Astrocyte of the spinal cord (primary cell): ENCODE results near the gene COG4.

Source experiments
- DNase-seq: peaks from one replicate; pipeline ENCODE4 v3.0.0; 2011; ENCODE audit warnings: low read depth, low spot score
- H3K4me3 ChIP-seq: 2 replicates; pipeline ENCODE4 v1.5.1; 2011; ENCODE audit warnings: low read depth, mild to moderate bottlenecking, low read length, moderate library complexity
- in situ Hi-C: cut with HindIII; loops from 2 replicates; pipeline ENCODE4 v1.10.0; 2017; ENCODE audit warnings: low sequenced_read_pairs
- TF ChIP-seq, protein P1 (sequence below): IDR thresholded peaks from 2 replicates; pipeline ENCODE4 v1.5.1; 2012; ENCODE audit warnings: low read depth, mild to moderate bottlenecking, low read length, inconsistent platforms

Gene COG4

DNA sequence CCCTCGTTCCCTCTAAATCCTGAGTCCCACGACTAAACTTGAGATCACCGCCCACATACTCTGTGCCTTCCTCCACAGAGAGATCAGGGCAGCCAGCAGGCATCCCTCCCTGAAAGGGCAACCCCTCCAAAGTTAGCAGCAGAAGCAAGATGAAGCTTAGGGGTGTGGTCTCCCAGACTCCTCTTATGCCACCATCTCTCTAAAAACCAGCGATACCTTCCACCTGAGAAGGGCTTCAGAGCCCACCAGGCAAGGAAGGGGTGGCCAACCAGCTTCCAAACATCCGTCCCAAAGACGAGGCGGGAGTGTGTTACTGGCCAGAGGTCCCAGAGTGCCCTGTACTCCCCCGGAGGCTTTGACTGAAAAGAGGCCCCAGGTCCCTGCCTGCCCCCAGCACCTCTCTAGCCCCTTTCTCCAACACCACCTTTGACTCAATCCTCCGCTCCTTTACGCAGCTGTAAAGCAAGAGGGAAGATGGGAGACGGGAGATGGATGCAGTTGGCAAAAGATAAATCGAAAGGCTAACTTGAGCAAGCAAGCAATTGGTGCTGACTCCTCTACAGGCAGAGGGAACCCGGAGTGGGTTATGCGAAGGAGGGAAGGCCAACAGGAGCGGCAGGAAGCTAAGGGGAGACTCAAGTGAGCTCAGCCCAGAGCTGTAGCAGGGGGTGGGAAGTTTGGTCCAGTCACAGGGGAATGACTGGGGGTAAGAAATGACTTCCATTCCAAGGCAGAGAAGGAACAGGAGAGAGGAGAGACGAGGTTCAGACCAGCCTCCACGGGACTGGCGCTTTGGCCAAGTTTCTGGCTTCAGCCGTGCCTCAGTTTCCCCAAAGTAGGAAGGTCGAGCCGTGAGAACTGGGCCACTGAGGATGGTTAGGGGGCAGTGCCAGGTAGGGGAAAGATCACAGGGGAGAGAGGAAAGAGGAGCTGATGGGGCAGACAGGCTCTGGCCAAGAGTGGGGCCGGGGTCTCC, 85.5 kb downstream of the COG4 start:
- H3K4me3 ChIP-seq: peak overlapping the region; percentile 91
- DNase-seq: peak; percentile 51
- TF ChIP-seq, protein P1, sequence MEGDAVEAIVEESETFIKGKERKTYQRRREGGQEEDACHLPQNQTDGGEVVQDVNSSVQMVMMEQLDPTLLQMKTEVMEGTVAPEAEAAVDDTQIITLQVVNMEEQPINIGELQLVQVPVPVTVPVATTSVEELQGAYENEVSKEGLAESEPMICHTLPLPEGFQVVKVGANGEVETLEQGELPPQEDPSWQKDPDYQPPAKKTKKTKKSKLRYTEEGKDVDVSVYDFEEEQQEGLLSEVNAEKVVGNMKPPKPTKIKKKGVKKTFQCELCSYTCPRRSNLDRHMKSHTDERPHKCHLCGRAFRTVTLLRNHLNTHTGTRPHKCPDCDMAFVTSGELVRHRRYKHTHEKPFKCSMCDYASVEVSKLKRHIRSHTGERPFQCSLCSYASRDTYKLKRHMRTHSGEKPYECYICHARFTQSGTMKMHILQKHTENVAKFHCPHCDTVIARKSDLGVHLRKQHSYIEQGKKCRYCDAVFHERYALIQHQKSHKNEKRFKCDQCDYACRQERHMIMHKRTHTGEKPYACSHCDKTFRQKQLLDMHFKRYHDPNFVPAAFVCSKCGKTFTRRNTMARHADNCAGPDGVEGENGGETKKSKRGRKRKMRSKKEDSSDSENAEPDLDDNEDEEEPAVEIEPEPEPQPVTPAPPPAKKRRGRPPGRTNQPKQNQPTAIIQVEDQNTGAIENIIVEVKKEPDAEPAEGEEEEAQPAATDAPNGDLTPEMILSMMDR: no peak
- in situ Hi-C loops: no loop called here

DNA sequence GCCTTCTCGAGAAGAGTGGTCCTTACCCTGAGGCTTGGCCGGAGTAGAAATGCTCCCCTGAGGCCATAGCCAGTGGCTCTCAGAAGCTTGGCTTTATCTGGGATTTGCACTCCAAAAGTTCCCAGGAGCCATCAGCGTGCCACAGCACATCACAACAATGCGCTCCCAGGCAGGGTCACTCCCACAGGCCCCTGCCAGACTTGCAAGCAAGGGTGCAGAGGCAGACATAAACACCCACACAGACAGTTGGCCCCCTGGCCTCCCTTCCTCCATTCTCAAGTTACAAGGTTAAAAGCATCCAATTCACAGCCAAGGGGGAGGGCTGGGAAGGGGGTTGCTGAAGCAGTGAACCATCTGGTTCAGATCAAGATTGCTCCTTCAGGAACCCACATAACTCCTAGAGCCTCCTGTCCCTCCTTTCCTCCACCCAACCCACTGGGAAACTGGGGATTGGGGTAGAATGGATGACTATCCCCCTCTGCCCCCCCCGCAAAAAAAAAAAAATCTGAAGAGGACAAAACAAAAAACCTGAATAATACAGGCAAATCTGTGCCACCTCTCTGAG, 86.3 kb downstream of the COG4 start:
- in situ Hi-C loops: no loop called here
- peak; percentile 92 for DNase-seq
- H3K4me3 ChIP-seq: peak overlapping the region; percentile 91
- TF ChIP-seq, protein P1: no peak

DNA sequence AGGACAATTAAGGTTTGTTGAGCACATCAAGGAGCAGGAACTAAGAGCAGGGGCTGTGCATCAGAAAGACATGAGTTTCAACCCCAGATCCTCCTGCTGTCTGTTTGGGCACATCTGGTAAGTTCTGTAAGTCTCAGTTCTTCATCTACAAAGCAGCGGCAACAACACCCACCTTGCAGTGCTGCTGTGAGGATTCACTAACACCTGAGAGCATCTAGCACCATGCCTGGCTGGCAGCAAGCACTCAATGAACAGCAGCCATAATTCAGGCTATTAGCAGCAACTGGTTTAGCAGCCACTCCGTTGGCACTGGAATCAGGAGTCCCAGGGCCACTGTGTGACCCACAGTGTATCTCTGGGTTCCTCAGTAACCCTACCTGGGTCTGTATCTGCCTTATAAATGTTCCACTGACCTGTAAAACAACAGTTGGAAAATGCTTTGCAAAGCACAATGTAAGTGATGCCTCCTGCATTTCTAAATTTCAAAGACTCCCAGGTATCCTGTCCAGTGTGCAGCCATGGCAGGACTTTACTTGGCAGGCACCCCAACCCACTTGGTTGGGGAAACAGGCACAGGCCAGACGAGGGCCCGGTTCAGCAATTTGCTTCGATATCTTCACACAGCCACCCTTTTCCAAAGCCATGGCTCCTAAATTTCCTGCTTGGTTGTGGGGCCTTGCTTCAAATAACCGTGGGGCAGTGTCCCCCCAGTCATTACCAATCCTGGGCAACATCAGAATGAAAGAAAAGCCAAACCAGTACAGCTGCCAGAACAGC, 88.7 kb downstream of the COG4 start:
- TF ChIP-seq, protein P1: no peak
- DNase-seq: no peak
- in situ Hi-C loops: no loop called here
- no peak overlapping the region for H3K4me3 ChIP-seq

DNA sequence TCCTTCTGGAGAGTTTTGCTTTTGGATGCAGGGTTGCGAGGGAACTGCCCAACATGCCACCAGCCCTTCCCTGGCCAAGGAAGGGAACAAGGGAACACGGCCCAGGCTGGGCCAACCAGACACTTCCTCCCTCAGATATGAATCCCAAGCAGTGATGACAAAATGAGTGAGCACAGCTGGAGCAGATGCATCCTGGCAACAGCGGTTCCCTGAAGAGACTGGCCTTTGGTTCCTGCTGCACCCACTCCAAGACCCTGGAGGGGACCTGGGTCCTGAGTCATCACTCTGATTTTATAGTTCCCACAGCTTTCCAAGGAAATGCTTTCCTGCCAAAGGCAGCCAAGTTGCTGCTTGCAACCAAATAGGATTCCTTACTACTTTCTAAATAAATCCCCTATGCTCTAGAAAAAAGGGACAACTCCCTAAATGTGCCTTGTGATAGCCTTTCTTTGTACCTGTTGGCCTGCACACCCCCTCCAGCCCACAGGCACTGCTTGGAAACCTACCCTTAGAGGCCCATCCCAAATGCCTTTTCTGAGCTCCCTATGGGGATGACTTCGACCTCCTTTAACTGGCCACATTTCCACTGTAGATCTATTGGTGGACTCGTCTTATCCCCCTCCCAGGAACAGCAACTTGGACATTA, 89.8 kb downstream of the COG4 start:
- H3K4me3 ChIP-seq: no peak overlapping the region
- in situ Hi-C loops: no loop called here
- DNase-seq: peak; percentile 72
- TF ChIP-seq, protein P1: no peak

DNA sequence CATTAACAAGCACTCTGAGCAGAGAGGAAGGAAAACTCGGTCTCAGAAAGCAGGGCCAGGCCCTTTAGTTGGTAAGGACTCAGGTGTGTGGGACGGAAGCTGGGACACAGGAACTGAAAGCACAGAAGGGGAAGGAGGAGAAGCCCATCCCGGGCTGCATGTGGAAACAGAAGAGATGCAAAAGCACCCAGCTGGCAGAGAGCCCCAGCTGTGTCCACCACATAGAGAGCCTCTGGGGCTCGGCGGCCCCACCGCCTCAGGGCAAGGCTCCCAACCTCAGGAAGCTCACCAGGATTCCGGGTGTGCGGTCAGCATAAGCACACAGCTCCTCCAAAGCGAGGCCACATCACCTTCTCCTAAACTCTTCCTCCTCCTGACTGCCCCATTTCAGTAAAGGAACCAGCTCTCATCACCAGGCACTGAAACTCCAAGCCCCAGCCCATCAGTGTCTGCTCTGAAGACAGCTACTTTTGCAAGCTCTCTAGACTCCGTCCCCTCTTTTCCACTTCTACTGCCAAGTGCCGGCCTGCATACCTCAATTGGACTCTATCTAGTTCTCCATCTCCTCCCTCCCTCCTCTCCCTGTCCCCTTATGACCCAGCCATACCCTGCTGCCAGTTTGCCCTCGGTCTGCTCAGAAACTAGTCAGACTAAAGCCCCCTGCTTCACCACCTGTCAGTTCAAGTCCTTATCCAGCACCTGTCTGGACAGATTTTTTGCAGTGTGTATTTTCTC, 90.5 kb downstream of the COG4 start:
- TF ChIP-seq, protein P1: no peak
- no peak for DNase-seq
- in situ Hi-C loops: no loop called here
- no peak overlapping the region for H3K4me3 ChIP-seq

DNA sequence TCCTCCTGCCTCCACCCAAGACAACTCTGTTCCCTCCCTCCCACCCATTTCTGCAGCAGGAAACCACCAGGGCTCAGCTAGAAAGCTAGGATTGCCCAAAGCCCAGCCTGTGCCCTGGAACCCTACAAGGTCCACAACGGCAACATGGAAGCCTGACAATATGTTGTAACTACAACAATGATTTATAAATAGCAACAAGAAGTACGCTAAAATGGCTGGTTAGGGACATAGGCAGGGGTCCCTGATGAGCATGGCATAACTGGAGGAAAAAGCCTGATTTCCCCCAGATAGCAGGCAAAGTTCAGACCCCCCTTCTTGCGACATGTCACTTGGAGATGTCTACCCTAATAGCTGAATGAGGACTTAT, 91.0 kb downstream of the COG4 start:
- TF ChIP-seq, protein P1: no peak
- in situ Hi-C loops: no loop called here
- DNase-seq: no peak
- H3K4me3 ChIP-seq: no peak overlapping the region
